HG02970 (cell line): Measurements from ENCODE around the gene ADM.

Experiments used
- ATAC-seq: cut with Tn5 transposase; IDR thresholded peaks from one replicate; pipeline ENCODE4 v1.9.1; 2021; ENCODE audit warnings: mild to moderate bottlenecking, moderate library complexity, moderate number of reproducible peaks; ENCODE audit not compliant: unreplicated experiment, low FRiP score

The ADM gene

DNA sequence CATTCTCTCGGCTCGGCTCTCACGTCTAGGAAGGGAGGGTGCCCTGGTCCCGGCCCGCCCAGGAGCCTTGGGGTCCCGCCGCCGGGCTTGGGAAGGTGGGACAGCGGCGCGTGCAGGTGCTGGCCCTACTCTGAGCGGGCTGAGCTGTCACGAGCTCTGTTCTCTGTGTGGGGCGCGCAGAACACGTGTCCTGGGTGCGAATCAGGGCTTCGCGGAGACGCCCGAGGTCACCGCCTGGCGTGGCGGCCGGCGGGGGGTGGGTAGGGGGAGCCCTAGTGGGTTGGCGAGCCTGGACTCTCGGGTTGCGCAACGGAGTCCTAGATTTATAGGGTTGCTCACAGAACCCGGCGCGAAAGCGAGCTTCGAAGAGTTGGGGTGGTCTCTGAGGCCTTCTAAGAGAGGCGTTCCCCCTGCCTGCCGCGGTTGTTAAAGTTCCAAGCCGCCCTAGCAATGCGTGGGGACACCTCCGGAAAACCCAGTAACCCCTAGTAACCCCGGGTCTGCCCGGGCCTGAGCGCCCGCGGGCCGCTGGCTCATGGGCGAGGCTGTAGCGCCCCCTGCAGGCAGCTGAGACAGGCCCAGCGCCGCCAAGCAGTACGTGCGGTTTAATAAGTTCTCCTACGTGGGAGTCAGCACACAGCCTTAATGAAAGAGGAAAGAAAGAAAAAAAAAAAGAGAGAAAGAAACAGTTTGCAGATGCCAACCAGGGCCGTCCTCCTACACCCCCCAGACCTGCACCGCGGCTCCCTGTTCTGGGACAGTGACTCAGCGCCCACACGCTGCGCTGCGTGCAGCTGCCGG lies 2.7 kb downstream of the ADM start:
- peak; percentile 40 for ATAC-seq

DNA sequence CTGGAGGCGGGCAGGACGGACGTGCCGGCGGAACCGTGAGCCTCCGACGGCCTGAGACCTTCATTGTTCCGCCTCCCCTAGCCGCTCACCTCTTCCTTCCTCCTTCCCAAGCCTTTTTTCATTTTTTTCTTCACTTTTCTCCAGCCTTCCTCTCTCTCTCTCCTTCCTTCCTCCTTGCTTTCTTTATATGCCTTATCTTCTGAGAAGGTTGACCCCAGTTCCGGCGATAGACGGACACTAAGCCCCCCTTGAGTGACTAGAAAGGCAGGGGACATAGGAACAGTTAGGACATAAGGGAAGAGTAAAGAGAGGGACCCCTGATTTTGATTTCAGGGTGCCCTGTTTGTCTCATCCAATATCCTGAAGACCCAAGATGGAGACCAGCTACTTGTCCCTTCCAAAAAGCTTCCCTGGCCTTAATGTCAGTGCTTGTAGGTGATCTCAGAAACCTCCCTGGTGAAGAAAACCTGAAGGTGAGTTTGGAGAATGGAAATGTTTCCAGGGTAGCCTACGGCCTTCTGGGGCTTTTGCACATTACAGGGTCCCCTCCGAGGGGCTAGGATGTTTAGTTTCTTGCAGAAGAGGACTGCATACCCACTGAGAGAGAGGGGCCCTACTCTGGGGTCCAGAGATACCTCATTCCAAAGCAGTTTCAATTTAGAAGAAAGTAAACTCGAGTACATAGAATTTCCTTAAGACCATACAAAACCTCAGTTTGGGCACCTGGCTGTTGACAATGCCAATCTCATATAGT lies 3.5 kb downstream of the ADM start:
- no peak for ATAC-seq

DNA sequence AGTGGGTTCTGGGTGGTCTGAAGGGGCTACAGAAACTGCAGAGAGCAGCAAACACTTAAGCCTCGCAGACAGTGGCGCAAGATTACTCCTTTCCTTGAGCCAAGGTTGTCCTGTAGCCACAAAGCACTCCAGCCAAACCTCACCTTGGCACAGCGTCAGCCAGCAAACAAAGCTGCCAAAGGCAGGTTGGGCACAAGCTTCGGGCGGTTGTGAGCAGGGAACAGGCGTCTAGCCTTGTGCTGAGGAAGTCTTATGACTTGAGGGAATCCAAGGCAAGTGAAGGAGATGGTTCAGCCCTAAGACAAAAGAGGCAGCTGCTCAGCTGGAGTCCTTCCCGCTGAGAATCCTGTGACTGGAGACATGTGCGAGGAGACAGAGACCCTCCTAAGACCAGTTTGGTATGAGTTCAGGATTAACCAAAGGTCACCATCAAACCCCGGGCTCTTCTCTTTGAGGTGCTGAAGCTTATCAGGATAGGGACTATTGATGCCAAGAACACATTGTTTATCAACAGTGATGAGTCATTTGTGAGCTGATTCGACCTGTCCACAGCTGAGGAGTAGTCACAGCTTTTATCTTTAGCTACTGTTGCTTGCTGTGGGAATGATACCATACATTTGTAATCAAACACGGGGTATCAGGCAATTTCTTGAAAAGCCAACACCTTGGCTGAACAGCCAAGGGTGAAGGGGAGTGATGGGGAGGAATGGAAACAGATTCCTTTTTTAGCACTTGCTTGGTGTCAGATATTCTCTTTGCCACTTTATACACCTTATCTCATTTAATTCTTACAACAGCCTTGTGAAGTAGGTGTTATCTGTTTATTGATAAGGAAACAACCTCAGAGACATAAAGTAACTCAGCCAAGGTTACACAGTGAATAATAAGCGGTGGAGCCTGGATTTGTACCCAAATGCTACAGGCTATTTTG lies 4.6 kb downstream of the ADM start:
- no peak for ATAC-seq

DNA sequence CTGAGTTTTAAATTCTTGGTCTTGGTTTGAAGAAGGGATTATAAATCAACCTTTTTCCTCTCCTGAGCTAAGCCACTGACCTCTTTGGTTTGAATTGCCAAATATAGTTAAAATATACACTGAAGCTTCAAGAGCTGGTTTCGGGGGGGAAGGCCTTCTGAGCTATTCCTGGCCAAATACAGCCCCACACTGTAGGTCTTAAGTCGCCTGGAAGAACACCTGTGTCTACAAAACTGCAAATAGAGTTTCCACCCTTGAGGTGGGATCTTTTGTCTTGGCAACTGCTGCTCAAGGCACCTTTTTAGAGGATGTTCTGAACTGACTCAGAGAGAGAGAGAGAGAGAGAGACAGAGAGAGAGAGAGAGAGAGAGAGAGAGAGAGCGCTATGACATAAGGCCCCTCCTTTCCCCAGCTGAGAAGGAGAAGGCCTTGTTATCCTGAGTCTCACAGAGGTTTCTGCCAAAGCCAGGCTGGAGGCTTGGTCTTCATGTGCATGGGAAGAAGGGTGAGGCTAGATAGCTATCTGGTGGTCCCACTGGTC lies 5.5 kb downstream of the ADM start:
- ATAC-seq = no peak

DNA sequence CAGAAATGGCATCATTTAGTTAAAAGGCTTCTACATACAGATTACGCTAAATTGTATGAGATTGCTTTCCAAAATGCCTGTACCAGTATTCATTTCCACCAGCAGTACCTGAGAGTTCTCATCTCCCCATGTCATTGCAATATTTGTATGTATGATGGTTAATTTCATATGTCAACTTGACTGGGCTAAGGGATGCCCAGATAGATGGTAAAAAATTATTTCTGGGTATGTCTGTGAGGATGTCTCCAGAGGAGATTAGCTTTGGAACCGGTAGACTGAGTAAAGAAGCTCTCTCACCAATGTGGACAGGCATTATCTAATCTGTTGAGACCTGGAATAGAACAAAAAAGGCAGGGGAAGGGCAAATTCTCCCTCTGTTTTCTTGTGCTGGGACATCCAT lies 6.9 kb downstream of the ADM start:
- ATAC-seq = no peak

DNA sequence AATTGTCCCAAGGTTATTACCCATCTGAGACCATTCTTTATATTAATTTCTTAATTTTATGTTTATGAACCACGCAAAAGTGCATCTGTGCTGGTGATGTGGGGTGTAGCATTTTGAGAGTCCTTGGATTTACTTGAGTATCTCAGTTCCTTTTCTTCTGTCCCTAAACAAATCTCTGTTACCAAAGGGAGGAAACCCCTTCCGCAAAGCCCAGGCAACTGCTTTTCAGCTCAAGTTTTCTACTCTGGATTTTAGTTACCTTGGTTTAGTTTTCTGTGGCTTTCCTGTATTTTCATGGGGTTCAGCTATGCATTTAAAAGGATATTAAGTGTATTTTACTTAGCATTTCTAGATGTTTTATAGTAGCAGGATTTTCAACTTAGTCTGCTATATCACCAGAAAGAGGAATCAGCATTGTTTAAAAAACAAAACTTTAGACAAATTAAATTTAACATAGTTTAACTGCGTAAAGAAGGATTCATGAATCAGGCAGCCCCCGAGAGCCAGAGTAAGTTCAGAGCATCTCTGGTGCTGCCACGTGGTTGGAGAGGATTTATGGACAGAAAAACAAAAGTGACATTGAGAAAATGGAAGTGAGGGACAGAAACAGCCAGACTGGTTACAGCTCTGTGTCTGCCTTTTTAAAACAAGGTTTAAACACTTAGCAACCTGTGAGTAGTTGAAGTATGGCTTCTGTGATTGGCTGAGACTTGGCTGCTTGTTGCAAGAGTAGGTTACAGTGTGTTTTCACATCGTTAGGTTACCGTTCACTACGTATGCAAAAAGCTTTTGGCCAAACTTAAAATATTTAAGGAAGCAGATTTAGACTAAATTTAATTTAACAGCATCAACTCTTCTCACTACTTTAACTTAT lies 9.6 kb downstream of the ADM start:
- no peak for ATAC-seq

DNA sequence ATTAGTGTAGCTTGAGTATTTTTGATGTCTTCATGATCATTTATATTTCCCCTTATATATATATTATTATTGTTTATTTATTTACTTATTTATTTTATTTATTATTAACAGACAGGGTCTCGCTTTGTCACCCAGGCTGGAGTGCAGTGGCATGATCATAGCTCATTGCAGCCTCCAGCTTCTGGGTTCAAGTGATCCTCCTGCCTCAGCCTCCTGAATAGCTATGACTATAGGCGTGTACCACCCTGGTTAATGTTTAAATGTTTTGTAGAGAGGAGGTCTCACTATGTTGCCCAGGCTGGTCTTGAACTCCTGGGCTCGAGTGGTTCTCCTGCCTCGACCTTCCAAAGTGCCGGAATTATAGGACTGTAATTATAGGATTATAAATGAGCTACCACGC lies 10.2 kb downstream of the ADM start:
- ATAC-seq = no peak

DNA sequence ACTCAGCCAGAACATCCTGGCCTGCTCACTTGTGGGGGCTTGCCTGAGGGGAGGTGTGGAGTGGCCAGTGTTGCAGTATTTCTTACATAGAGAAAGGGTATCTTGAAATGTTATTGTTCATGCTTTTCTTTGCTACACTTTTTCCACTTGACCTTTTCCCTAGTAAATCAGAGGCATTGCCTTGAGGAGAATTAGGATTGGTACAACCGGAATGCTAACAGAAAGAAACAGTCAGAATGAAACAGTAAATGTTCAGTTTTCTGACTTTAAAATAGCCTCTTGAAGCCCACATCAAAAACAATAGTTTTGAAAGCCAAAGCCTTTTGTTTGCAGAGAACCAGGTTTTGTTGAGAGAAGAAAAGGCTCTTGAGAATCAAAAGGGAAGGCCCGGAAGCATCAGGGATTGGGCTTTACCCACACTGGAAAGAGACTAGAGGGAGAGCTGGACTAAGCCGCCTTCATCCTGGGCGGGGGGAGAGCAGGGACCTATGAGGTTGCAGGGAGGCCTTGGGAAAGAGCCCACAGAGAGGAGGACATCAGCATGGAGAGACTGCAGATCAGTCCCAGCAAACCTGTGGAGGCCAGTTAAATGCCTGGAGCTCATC lies 12.4 kb downstream of the ADM start:
- ATAC-seq = no peak

DNA sequence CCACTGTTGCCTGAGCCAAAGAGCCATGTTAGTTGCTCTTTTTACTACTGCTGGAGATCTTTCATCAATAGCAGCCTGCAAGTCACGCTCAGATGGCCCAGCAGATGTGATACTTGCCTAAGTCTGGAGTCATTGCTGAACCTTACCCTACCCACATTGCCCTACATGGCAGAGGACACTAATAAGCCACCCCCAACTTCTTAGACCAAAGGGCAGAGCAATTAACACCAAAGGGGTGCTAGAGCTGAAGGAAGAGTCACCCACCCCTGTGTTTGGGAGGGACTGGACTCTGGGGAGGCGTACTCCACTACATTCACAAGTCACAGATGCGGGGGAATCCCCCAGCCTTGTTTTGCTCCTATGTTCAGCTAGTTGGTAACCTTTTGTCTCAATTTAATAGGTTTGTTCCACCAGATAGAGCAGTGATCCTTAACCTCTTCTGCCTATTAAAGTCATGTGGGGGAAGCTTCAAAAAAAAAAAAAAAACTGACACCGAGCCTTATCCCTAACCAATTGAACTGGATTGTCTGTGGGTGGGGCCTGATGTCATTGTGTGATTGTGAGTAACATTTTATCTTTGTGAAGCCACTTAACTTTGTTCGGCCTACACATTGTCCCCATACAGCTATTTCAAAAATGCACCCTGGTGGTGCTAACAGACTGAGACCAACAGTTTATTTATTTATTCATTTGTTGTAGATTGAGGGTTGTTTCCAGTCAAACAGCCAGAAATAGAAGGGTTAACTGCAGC lies 13.1 kb downstream of the ADM start:
- no peak for ATAC-seq

DNA sequence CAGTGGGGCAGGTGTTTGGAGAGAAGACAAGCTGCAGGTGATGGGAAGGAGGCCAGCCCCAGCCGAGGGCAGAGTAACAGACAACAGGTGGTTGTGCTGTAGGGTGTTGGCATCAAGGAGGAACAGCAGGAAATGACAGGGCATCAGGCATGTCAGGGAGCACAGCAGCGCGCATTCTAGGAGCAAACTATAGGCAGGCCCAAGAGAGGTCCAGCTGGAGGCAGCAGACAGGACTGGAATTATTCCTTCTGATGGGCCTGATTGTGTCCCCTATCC lies 13.6 kb downstream of the ADM start:
- ATAC-seq = no peak

DNA sequence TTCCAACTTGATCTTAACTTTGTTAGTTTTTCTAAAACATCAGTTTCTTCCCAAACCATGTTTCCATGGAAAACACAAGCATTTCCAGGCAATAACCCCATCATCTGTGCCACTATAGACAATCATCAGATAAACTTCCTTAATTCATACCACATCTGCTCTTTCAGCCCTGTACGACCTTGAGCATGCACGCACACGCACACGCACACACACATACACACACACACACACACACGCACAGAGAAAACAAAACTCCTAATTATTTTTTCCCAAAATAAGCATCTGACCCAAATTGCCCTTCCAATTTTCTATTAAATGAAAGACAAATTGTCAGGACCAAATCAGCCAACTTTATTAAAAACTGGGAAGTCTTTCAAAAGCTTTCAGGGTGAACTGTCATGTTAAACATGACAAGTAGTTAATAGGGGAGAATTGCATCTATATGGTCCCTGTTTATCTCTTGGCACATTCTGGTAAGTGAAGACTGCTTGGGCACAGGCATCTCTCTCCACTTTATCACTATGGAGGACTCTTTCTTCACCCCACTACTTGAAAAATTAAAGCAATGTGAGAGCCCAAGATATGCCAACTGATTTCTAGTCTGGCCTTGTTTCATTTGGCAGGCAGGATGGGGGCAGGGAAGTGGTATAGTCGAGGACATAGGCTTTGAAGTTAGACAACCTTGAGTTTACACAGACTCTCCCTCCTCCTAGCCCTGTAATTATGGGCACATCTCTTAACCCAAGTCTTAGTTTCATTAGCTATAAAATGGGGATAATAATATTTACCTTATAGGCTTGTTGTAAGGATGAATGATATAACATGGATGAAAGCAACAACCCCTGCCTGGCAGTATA lies 15.1 kb downstream of the ADM start:
- ATAC-seq = no peak

DNA sequence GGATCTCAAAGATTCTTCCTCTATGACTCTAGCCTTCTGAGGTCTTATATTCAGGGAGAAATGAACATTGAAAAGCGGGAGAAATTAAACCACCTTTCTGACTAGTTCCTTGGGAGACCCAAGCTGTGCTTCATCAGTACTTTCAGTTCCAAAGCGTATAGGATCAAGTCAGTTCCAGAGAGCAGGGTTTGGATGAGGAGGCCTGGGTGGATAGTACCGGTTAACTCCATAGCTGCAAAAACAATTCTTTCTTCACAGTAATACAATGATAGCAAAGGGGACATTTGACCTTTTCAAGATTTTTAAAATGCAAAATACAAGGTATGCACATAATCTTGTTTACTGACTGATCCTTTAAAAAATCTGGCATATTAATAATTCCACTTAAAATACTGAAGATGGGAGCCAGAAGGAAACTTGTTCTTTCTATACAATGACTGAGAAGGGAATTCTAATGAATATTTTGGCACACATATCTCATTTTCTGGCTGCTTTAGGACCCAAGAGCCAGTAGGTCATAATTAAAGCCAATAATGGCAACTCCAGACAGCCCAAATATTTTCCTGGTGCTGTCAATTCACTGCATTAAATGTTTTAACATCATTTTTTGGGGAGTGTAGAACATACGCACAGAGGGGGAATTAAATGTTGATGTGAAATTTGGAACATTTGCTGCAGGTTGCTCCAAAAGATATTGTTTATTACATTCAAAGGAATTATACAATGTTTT lies 16.0 kb downstream of the ADM start:
- ATAC-seq = no peak

DNA sequence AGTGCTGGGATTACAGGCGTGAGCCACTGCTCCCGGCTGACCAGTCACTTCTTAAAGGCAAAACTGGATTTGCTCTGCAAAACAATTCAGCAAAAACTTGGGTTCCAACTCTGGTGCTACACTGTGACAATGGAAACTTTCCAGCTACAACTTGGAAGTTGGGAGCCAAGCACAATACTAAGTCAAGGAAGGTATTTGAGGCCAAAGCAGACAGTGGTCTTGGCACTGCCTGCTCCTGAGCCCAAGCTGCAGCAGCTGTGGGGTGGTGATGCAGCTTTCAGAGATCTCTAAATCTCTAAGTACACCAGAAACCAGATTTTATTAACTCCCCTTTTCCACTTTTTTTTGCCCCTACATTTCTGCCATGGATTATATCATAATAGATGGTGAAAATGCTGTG lies 17.5 kb downstream of the ADM start:
- no peak for ATAC-seq

DNA sequence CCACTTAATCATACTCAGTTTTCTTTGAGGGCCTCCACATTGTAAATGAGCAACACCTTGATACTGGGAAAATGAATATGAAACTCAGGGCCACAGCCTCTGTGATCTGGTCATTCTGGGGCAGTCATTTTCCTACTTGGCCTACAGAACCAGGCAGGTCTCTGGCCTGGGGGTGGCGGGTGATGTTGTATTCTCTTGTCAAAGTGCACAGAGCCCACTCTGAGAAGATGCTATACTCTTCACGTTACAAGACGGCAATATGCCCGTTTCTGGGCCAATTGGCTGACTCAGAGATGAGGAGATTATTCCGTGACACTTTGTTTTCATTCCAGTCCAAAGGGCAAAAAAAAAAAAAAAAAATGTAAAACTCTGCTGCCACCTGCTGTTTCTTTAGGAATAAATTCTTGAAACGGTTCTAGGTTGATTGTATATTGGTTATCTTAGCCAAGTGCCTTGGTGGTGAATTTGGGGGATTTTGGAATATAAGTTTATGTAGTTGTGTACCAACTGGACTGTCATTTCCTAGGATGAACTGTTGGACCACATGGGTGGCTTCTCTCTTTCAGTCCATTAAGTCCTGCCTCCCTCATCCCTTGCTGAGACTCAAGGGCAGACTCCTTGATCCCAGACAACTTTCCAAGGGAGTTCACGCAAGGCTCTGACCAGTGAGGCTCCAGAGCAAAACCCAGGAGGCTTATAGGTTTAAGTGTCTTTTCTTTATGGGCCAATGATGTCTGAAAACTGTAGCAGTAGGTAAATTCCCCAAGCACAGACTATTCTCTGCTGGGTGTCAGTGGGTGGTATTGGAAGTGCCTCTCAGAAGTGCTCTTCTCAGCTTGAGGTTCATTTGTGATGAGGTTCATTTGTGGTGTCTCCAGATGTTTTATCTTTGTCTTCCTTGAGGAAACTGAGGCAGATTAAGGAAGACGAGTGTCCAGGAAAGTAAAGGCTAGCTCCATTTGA lies 18.2 kb downstream of the ADM start:
- no peak for ATAC-seq

DNA sequence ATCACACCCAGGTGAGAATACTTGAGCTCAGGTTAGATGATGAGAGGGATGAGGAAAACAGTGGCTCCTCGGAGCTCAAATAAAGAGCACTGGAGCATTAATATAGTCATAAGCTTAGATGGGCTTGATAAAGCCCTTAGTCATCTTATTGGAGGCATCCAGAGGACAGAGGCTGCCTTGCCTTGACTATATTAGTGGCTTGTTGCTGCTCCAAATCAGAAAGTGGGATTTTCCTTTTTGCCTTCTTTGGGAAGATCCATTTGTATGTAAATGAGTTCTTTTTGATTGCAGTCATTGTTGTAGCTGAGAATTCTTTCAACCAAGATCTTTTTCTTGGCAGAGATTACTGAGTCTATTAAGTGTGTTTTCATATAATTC lies 18.9 kb downstream of the ADM start:
- ATAC-seq = no peak

DNA sequence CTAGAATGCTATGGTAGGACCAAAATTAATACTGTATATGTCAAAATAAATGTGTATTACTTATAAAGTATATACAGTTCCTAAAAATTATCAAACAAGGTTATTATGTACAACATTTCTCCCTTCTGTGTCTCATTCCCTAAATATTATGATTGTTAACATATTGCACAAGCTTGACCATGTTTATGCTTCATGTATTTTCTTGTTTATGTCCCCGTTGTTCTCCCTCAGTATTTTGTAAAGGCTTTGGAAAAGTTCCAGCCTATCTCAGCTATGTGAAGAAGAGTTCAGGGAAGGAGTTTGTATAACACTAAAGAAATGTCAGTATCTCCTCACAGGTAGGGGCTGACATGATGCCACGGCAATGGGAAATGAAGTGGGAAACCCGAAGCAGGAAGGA lies 19.6 kb downstream of the ADM start:
- ATAC-seq = no peak
